HCT116 (cell line): ENCODE results near the gene NF1.

Experiments
- POLR2AphosphoS5 ChIP-seq: IDR thresholded peaks from 2 replicates; pipeline ENCODE4 v1.6.1; 2011; ENCODE audit warnings: mild to moderate bottlenecking, low read depth, low read length, moderate library complexity
- ZNF274 ChIP-seq: fragments of 200-500 bp; sonication (Bioruptor generic); IDR thresholded peaks from 2 replicates; pipeline ENCODE4 v1.6.1; 2014; ENCODE audit warnings: mild to moderate bottlenecking, low read depth, low read length, inconsistent platforms
- TF ChIP-seq, protein P1 (sequence below), 3 experiments: fragments of 200-600 bp in 1 of 3; sonication (generic) in 1 of 3; IDR thresholded peaks in 2 of 3; conservative IDR thresholded peaks in 1 of 3; 2 replicates each; pipeline ENCODE4 v1.5.1; 2012 to 2017; ENCODE audit warnings: low read depth in 2 of 3, low read length in 2 of 3, antibody characterized with exemption in 1 of 3, borderline replicate concordance in 1 of 3, control low read depth in 1 of 3, mild to moderate bottlenecking in 1 of 3, mixed read lengths in 1 of 3, mixed run types in 1 of 3, moderate library complexity in 1 of 3; ENCODE audit not compliant: insufficient read depth in 1 of 3
- TF ChIP-seq, protein P2 (sequence below): IDR thresholded peaks from 2 replicates; pipeline ENCODE4 v1.6.1; 2012; ENCODE audit warnings: low read depth

DNA sequence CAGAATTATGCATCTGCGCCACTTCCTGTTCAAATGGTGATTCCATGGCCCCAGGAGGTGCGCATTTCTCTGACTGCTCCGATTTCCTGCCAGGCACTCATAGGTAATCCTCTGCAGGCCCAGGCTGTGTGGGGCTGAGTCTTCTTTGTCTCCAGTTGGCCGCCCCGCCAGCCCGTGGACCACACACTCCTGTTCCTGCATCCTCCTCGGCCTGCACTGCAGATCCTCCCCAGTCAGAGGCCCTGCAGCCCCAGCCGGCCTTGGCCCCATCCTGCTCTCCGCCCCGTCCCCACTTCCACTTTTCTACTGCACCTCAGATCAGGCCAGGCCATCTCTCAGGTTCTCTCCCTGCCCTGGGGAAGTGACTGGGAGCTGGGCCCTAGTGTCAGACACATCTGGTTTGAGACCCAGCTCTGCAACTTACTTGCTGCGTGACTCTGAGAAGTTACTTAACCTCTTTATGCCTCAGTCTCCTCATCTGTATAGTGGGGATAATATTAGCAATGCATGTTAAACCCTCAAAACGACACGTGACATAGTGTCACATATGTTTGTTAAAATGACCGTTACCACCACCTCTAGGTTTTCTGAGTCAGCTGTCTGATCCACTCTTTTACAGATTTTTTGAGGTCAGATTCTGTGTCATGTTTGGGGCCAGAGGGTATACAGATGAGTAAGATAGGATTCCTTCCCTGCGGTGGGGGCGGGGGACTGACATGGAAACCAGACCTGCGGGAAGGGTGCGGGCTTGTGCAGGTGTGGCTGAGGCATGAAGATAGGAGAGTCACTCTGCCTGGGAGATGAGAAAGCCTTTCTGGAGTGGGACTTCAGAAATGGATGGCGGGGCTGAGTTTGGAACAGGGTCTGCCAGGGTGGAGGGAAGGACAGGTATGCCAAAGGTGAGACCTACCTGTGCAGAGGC is 309.5 kb downstream of the NF1 start:
- TF ChIP-seq, protein P1, sequence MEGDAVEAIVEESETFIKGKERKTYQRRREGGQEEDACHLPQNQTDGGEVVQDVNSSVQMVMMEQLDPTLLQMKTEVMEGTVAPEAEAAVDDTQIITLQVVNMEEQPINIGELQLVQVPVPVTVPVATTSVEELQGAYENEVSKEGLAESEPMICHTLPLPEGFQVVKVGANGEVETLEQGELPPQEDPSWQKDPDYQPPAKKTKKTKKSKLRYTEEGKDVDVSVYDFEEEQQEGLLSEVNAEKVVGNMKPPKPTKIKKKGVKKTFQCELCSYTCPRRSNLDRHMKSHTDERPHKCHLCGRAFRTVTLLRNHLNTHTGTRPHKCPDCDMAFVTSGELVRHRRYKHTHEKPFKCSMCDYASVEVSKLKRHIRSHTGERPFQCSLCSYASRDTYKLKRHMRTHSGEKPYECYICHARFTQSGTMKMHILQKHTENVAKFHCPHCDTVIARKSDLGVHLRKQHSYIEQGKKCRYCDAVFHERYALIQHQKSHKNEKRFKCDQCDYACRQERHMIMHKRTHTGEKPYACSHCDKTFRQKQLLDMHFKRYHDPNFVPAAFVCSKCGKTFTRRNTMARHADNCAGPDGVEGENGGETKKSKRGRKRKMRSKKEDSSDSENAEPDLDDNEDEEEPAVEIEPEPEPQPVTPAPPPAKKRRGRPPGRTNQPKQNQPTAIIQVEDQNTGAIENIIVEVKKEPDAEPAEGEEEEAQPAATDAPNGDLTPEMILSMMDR (IDR thresholded peaks at IDR 0.05 in 2 of 3, conservative IDR thresholded peaks at IDR 0.05 in 1 of 3; ENCODE audit: borderline replicate concordance in 1 of 3, insufficient read depth in 1 of 3, low read depth in 2 of 3, low read length in 2 of 3) = no peak
- TF ChIP-seq ZNF274 (no peak), POLR2AphosphoS5 (no peak)
- TF ChIP-seq, protein P2, sequence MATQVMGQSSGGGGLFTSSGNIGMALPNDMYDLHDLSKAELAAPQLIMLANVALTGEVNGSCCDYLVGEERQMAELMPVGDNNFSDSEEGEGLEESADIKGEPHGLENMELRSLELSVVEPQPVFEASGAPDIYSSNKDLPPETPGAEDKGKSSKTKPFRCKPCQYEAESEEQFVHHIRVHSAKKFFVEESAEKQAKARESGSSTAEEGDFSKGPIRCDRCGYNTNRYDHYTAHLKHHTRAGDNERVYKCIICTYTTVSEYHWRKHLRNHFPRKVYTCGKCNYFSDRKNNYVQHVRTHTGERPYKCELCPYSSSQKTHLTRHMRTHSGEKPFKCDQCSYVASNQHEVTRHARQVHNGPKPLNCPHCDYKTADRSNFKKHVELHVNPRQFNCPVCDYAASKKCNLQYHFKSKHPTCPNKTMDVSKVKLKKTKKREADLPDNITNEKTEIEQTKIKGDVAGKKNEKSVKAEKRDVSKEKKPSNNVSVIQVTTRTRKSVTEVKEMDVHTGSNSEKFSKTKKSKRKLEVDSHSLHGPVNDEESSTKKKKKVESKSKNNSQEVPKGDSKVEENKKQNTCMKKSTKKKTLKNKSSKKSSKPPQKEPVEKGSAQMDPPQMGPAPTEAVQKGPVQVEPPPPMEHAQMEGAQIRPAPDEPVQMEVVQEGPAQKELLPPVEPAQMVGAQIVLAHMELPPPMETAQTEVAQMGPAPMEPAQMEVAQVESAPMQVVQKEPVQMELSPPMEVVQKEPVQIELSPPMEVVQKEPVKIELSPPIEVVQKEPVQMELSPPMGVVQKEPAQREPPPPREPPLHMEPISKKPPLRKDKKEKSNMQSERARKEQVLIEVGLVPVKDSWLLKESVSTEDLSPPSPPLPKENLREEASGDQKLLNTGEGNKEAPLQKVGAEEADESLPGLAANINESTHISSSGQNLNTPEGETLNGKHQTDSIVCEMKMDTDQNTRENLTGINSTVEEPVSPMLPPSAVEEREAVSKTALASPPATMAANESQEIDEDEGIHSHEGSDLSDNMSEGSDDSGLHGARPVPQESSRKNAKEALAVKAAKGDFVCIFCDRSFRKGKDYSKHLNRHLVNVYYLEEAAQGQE = no peak
